Measurements from ENCODE around the gene BRMS1. TPM values are rescaled to one million over a fixed set of nuclear protein-coding genes. Genes with fewer than 3 reads are reported as not detected.

Gene BRMS1
- total RNA-seq, 1 donor from 2014 or later: 16.4 TPM

DNA sequence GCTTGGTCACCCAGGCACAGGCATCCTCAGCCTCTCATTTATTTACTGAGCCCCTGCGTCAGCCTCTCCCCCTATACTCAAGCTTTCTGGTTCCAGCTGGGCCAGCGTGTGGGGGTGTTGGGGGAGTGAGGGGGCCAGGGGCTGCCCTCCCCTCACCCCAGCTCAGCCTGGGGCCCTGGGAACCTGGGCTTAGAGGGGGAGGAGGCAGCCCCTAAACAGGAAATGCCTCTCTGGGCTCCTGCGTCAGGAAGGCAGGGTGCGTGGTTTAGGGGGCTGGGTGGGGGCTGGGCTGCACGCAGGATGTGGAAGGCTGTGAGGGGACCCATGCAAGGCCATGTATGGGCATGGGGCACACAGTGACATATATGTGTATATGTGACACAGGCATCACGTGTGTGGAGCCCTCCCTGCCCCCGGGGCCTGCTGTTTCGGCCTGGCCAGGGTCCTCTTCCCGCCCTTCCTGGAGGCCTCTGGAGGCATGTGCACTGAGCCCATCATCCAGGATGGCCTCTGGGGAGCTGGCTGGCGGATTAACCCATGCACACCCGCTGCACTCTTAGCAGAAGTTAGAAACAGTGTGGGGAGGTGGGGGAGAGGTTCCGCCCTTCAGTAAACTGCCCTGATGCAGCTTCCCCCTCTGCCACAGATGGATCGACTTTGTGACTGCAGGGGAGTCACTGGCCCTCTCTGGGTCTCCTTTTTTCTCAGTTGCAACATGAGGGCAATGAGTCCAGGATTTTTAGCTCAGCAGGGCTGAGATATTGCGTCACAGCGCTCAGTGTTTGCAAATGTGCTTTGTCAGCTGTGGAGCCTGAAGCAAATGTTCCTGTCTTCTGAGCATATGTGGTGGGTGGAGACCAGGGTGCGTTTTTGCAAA, 26.9 kb downstream of the BRMS1 start:
- no peaks in the 10 kb centered on the region for H3K36me3 Mint-ChIP-seq
- H3K9me3 ChIP-seq (ENCODE audit: low read depth): no peaks in the 10 kb centered on the region
- no peaks in the 10 kb centered on the region for H3K36me3 ChIP-seq
- peaks cover 17% of the 10 kb centered on the region for H3K27me3 Mint-ChIP-seq (ENCODE audit: insufficient read depth, low read depth)
- H3K4me1 Mint-ChIP-seq: peaks cover 47% of the 10 kb centered on the region
- no peaks in the 10 kb centered on the region for H3K79me2 ChIP-seq (ENCODE audit: low read depth)
- H3K9ac ChIP-seq: no peak overlapping the region
- H3K27ac ChIP-seq: no peak overlapping the region
- DNase-seq (ENCODE audit: low spot score): peak; percentile 51
- H3K4me3 Mint-ChIP-seq: peak overlapping the region; percentile 76
- no peak overlapping the region for H3K4me2 ChIP-seq
- peaks cover 28% of the 10 kb centered on the region for H3K4me1 ChIP-seq
- no peak overlapping the region for H3K4me3 ChIP-seq
- H4K20me1 ChIP-seq (ENCODE audit: low read depth): no peaks in the 10 kb centered on the region
- peak overlapping the region; percentile 97 for H3K27ac Mint-ChIP-seq
- TF ChIP-seq EZH2 (IDR thresholded peaks at IDR 0.05) (no peak), EZH2phosphoT487 (IDR thresholded peaks at IDR 0.05) (no peak)
- TF ChIP-seq, protein P1, sequence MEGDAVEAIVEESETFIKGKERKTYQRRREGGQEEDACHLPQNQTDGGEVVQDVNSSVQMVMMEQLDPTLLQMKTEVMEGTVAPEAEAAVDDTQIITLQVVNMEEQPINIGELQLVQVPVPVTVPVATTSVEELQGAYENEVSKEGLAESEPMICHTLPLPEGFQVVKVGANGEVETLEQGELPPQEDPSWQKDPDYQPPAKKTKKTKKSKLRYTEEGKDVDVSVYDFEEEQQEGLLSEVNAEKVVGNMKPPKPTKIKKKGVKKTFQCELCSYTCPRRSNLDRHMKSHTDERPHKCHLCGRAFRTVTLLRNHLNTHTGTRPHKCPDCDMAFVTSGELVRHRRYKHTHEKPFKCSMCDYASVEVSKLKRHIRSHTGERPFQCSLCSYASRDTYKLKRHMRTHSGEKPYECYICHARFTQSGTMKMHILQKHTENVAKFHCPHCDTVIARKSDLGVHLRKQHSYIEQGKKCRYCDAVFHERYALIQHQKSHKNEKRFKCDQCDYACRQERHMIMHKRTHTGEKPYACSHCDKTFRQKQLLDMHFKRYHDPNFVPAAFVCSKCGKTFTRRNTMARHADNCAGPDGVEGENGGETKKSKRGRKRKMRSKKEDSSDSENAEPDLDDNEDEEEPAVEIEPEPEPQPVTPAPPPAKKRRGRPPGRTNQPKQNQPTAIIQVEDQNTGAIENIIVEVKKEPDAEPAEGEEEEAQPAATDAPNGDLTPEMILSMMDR (IDR thresholded peaks at IDR 0.05): no peak
- peaks cover 14% of the 10 kb centered on the region for H3F3A ChIP-seq (ENCODE audit: low read depth)
- H3K9me3 Mint-ChIP-seq: peaks cover 12% of the 10 kb centered on the region
- H3K27me3 ChIP-seq: peaks cover 9% of the 10 kb centered on the region
- peak overlapping the region; percentile 45 for H2AFZ ChIP-seq (replicated peaks)

DNA sequence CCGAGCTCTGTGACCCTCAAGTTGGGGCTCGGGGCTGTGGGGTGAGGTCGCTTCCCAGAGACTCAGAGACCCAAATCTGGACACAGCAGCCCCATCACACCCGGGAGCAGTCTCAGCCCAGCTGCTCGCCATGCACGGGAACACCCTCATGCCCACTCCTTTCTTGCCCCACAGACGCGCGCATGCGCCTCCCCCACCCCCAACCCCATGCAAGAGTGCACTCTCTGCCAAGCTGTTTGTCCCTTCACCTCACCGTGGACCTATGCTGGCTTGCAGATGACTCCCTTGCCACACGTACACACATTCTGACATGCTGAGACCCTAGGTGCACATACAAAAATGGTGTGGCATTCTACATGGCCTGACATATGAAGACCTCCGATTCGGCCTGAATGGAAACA, 27.6 kb downstream of the BRMS1 start:
- Histone ChIP-seq H3K4me2 (peak overlapping the region; percentile 45), H3K27me3 (peaks cover 9% of the 10 kb centered on the region), H3K9me3 (ENCODE audit: low read depth) (no peaks in the 10 kb centered on the region), H2AFZ (replicated peaks) (peak overlapping the region; percentile 45), H3K79me2 (ENCODE audit: low read depth) (no peaks in the 10 kb centered on the region), H3K36me3 (no peaks in the 10 kb centered on the region), H3K4me3 (no peak overlapping the region), H3K9ac (no peak overlapping the region), H3K4me1 (peaks cover 28% of the 10 kb centered on the region), H4K20me1 (ENCODE audit: low read depth) (no peaks in the 10 kb centered on the region), H3K27ac (no peak overlapping the region), H3F3A (ENCODE audit: low read depth) (peaks cover 18% of the 10 kb centered on the region)
- Mint-ChIP-seq H3K4me3 (peak overlapping the region; percentile 76), H3K27me3 (ENCODE audit: insufficient read depth, low read depth) (peaks cover 15% of the 10 kb centered on the region), H3K4me1 (peaks cover 43% of the 10 kb centered on the region), H3K27ac (peak overlapping the region; percentile 97), H3K36me3 (no peaks in the 10 kb centered on the region), H3K9me3 (peaks cover 12% of the 10 kb centered on the region)
- no peak for DNase-seq (ENCODE audit: low spot score)
- TF ChIP-seq EZH2phosphoT487 (IDR thresholded peaks at IDR 0.05) (no peak), EZH2 (IDR thresholded peaks at IDR 0.05) (no peak)
- TF ChIP-seq, protein P1 (IDR thresholded peaks at IDR 0.05): no peak

DNA sequence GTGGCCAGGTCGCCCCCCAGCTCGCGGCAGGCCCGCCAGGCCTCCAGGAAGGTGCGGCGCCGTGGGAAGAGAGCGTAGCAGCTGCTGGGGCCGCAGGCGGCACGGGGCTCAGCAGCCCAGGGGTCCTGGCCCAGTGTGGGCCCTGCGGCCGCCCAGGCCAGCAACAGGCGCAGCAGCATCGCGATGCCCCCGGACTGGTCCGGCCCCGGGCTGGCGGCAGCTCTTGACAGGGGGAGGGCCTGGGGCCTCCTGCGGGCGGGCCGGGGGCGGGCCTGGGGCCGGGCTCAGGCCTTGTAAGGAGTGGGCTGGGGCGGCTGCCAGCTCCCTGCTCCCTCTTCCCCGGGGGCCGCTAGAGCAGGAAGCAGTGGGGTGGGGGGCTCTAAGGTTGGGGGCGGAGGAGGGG, 28.1 kb downstream of the BRMS1 start, which contains the start of gene CD248:
Gene CD248, minus strand, starts transcription at position 196 of the 403 bp plus-strand sequence. Its CDS starts 17 bp downstream, at position 179.
- Mint-ChIP-seq H3K36me3 (no peaks in the 10 kb centered on the region), H3K4me1 (peaks cover 43% of the 10 kb centered on the region), H3K27me3 (ENCODE audit: insufficient read depth, low read depth) (peaks cover 15% of the 10 kb centered on the region), H3K9me3 (peaks cover 12% of the 10 kb centered on the region), H3K4me3 (peak within 1 kb of the TSS; percentile 76), H3K27ac (peak within 1 kb of the TSS; percentile 97)
- Histone ChIP-seq H3K36me3 (no peaks in the 10 kb centered on the region), H3K27ac (no peak within 1 kb of the TSS), H2AFZ (replicated peaks) (peak within 1 kb of the TSS; percentile 45), H3K4me1 (peaks cover 28% of the 10 kb centered on the region), H3K9ac (no peak within 1 kb of the TSS), H3F3A (ENCODE audit: low read depth) (peaks cover 23% of the 10 kb centered on the region), H3K4me2 (peak within 1 kb of the TSS; percentile 45), H3K4me3 (no peak within 1 kb of the TSS), H3K27me3 (peaks cover 9% of the 10 kb centered on the region), H4K20me1 (ENCODE audit: low read depth) (no peaks in the 10 kb centered on the region), H3K79me2 (ENCODE audit: low read depth) (no peaks in the 10 kb centered on the region), H3K9me3 (ENCODE audit: low read depth) (no peaks in the 10 kb centered on the region)
- peak; percentile 68 for DNase-seq (ENCODE audit: low spot score)
- TF ChIP-seq EZH2 (IDR thresholded peaks at IDR 0.05) (no peak), EZH2phosphoT487 (IDR thresholded peaks at IDR 0.05) (no peak)
- TF ChIP-seq, protein P1 (IDR thresholded peaks at IDR 0.05): no peak
